GM23338 (cell line): ENCODE results near the gene PJA2. TPM values are rescaled to one million over a fixed set of nuclear protein-coding genes. Genes with fewer than 3 reads are reported as not detected.

ENCODE experiments used
- ATAC-seq: fragments of 200-7000 bp; cut with Tn5 transposase; 3 replicates; pipeline ENCODE4 v1.9.1; 2020
- DNase-seq: peaks from one replicate; pipeline ENCODE4 v3.0.0-alpha.2; 2015; ENCODE audit warnings: low spot score
- H2AFZ ChIP-seq: fragments of 200-600 bp; sonication (generic); 2 replicates; pipeline ENCODE4 v1.8.0; 2016; ENCODE audit warnings: antibody characterized with exemption, mild to moderate bottlenecking, moderate library complexity
- H3F3A ChIP-seq: fragments of 200-600 bp; sonication (generic); replicated peaks from 2 replicates; pipeline ENCODE4 v1.8.0; 2017; ENCODE audit warnings: antibody characterized with exemption, mixed run types, low read depth
- H3K27ac ChIP-seq: fragments of 200-600 bp; sonication (generic); 2 replicates; pipeline ENCODE4 v1.6.1; 2016; ENCODE audit warnings: low read depth
- H3K27me3 ChIP-seq: fragments of 200-600 bp; sonication (generic); 2 replicates; pipeline ENCODE4 v1.8.0; 2016; ENCODE audit warnings: mild to moderate bottlenecking, mixed run types, moderate library complexity; ENCODE audit not compliant: insufficient read depth
- H3K36me3 ChIP-seq: fragments of 200-600 bp; sonication (generic); 2 replicates; pipeline ENCODE4 v1.8.0; 2016; ENCODE audit warnings: mild to moderate bottlenecking; ENCODE audit not compliant: insufficient read depth
- H3K4me1 ChIP-seq: fragments of 200-600 bp; sonication (generic); 2 replicates; pipeline ENCODE4 v1.8.0; 2016; ENCODE audit warnings: mild to moderate bottlenecking, moderate library complexity; ENCODE audit not compliant: insufficient read depth
- H3K4me2 ChIP-seq: fragments of 200-600 bp; sonication (generic); 2 replicates; pipeline ENCODE4 v1.7.1; 2017; ENCODE audit warnings: mixed run types
- H3K4me3 ChIP-seq: fragments of 200-600 bp; sonication (generic); 2 replicates; pipeline ENCODE4 v1.6.1; 2016; ENCODE audit warnings: mixed run types
- H3K79me2 ChIP-seq: fragments of 200-600 bp; sonication (generic); replicated peaks from 2 replicates; pipeline ENCODE4 v1.8.0; 2017; ENCODE audit warnings: mild to moderate bottlenecking; ENCODE audit not compliant: insufficient read depth
- H3K9me2 ChIP-seq: fragments of 200-600 bp; sonication (generic); 2 replicates; pipeline ENCODE4 v1.8.0; 2017; ENCODE audit not compliant: insufficient read depth
- H4K20me1 ChIP-seq: fragments of 200-600 bp; sonication (generic); replicated peaks from 2 replicates; pipeline ENCODE4 v1.8.0; 2017; ENCODE audit warnings: mild to moderate bottlenecking; ENCODE audit not compliant: insufficient read depth
- H3K27ac Mint-ChIP-seq: 2 replicates; pipeline ENCODE4 v1.8.0; 2020; ENCODE audit warnings: inconsistent platforms, mild to moderate bottlenecking, moderate library complexity, mixed read lengths
- H3K27me3 Mint-ChIP-seq: 3 replicates; pipeline ENCODE4 v1.8.0; 2022; ENCODE audit warnings: low read depth, mild to moderate bottlenecking, moderate library complexity, mixed read lengths, inconsistent platforms; ENCODE audit not compliant: insufficient read depth, poor library complexity
- H3K36me3 Mint-ChIP-seq: 3 replicates; pipeline ENCODE4 v1.8.0; 2021; ENCODE audit warnings: low read depth, mild to moderate bottlenecking, inconsistent platforms, moderate library complexity, mixed read lengths
- H3K4me1 Mint-ChIP-seq: 3 replicates; pipeline ENCODE4 v1.8.0; 2020; ENCODE audit warnings: mild to moderate bottlenecking, inconsistent platforms, mixed read lengths
- H3K4me3 Mint-ChIP-seq: 3 replicates; pipeline ENCODE4 v1.8.0; 2021; ENCODE audit warnings: moderate library complexity, mild to moderate bottlenecking, inconsistent platforms, mixed read lengths
- H3K9me3 Mint-ChIP-seq: 3 replicates; pipeline ENCODE4 v1.8.0; 2020; ENCODE audit warnings: moderate library complexity, mild to moderate bottlenecking, inconsistent platforms, mixed read lengths
- CREB1 ChIP-seq: fragments of 250-450 bp; sonication (Bioruptor Pico); IDR thresholded peaks from 2 replicates; pipeline ENCODE4 v1.5.0; 2020; ENCODE audit warnings: low read depth, mild to moderate bottlenecking, moderate library complexity
- EZH2 ChIP-seq: fragments of 200-600 bp; sonication (generic); IDR thresholded peaks from one replicate; pipeline ENCODE4 v1.8.0; 2017; ENCODE audit warnings: antibody characterized with exemption, mild to moderate bottlenecking, low read depth; ENCODE audit not compliant: unreplicated experiment
- EZH2phosphoT487 ChIP-seq: fragments of 200-600 bp; sonication (generic); IDR thresholded peaks from one replicate; pipeline ENCODE4 v1.8.1; 2018; ENCODE audit warnings: antibody characterized with exemption; ENCODE audit not compliant: unreplicated experiment
- JUNB ChIP-seq: IDR thresholded peaks from one replicate; pipeline ENCODE4 v1.6.1; 2016; ENCODE audit warnings: antibody characterized with exemption; ENCODE audit not compliant: unreplicated experiment
- NANOG ChIP-seq: IDR thresholded peaks from 2 replicates; pipeline ENCODE4 v1.6.1; 2016; ENCODE audit warnings: antibody characterized with exemption, borderline replicate concordance
- POLR2AphosphoS5 ChIP-seq: IDR thresholded peaks from 2 replicates; pipeline ENCODE4 v1.6.1; 2016; ENCODE audit warnings: antibody characterized with exemption, low read depth
- STAT1 ChIP-seq: IDR thresholded peaks from one replicate; pipeline ENCODE4 v1.6.1; 2016; ENCODE audit warnings: antibody characterized with exemption; ENCODE audit not compliant: unreplicated experiment
- ZNF114 ChIP-seq: fragments of 250-450 bp; sonication (Bioruptor Pico); IDR thresholded peaks from 2 replicates; pipeline ENCODE4 v1.5.0; 2020; ENCODE audit warnings: mild to moderate bottlenecking, moderate library complexity
- ZNF331 ChIP-seq: fragments of 250-450 bp; sonication (Bioruptor Pico); IDR thresholded peaks from 2 replicates; pipeline ENCODE4 v1.5.0; 2020; ENCODE audit warnings: low read depth, mild to moderate bottlenecking, moderate library complexity
- ZNF462 ChIP-seq: fragments of 250-450 bp; sonication (Bioruptor Pico); IDR thresholded peaks from 2 replicates; pipeline ENCODE4 v1.5.0; 2020; ENCODE audit warnings: mild to moderate bottlenecking, moderate library complexity
- polyA plus RNA-seq: library from polyadenylated mRNA; unstranded; fragments of >200 nt; fragmentation: Nextera tagmentation; extraction: Ambion mirVana; gene quantifications from 2 replicates; pipeline ENCODE4 v1.2.1, GENCODE V29; 2016
- total RNA-seq: library from RNA; depleted of rRNA; stranded (reverse); fragments of >200 nt; shearing (Covaris generic); gene quantifications from 2 replicates; pipeline ENCODE4 v1.2.3, GENCODE V29; 2014
- TF ChIP-seq, protein P1 (sequence below): IDR thresholded peaks from one replicate; pipeline ENCODE4 v1.6.1; 2018; ENCODE audit warnings: antibody characterized with exemption; ENCODE audit not compliant: unreplicated experiment
- TF ChIP-seq, protein P2 (sequence below): IDR thresholded peaks from 2 replicates; pipeline ENCODE4 v1.6.1; 2016; ENCODE audit warnings: antibody characterized with exemption
- TF ChIP-seq, protein P3 (sequence below), 2 experiments: fragments of 200-600 bp in 1 of 2; sonication (generic) in 1 of 2; conservative IDR thresholded peaks; 2 replicates each; pipeline versions ENCODE4 v1.5.1 to v1.6.1; 2016 to 2017; ENCODE audit warnings: antibody characterized with exemption in 2 of 2, low read depth in 2 of 2, mild to moderate bottlenecking in 2 of 2, moderate library complexity in 1 of 2

The PJA2 gene
- total and polyA plus RNA-seq, 2 experiments from 2014 or later, result 31.5 to 65.3 TPM

DNA sequence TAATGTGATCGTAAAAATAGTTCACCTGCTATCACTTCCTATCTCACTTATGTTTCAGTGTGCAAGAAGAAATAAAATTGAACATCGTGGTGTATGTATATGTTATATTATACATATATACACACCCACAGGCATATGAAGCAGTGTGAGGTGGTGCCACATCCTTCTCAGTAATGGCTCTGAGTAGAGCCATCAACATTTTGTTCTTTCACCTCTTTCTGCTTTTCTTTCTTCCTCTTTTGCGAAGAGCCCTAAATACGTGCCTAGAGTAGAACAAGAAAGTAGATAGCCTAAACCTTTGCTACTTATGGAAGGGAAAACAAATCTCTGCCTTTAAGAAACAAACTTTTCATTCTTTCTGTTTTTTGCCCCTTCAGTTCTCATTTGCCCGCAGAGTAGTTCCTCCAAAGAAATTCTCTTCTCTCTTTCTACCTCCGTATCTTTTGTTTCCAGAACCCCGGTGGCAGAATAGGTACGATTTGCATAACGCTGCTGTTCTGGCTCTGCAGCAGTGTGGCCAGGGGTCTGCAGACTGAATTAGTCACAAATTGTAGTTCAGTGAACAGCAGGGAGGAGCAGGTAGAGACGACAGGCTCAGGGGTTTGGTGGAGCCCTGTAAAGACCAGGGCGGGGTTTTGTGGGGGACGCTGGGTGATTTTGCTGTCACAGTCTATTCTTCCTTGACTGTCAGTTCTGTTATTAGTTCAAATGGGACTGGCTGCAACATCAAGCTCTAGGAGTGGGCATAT is 40.5 kb upstream of the PJA2 start:
- Mint-ChIP-seq H3K9me3 (peaks cover 21% of the 10 kb centered on the region), H3K4me3 (peak overlapping the region; percentile 8; the same call in 2 of the 3 replicates), H3K27me3 (no peaks in the 10 kb centered on the region), H3K27ac (no peak overlapping the region), H3K4me1 (peaks cover 13% of the 10 kb centered on the region; the same call in 2 of the 3 replicates), H3K36me3 (peaks cover 10% of the 10 kb centered on the region; the same call in 2 of the 3 replicates)
- H3K4me1 ChIP-seq, result peaks cover 5% of the 10 kb centered on the region; the same call in 1 of the 2 replicates
- H3F3A ChIP-seq, result no peaks in the 10 kb centered on the region
- no peaks in the 10 kb centered on the region for H3K36me3 ChIP-seq
- H3K9me2 ChIP-seq, result peaks cover 6% of the 10 kb centered on the region
- H3K27ac ChIP-seq, result no peak overlapping the region
- H2AFZ ChIP-seq, result peak overlapping the region; percentile 90
- ATAC-seq, result peak; percentile 95
- peak overlapping the region; percentile 55; the same call in 1 of the 2 replicates for H3K4me2 ChIP-seq
- TF ChIP-seq EZH2phosphoT487 (no peak), CREB1 (CRISPR knock-in tag) (no peak), POLR2AphosphoS5 (no peak), NANOG (no peak), ZNF331 (no peak), ZNF462 (CRISPR knock-in tag) (no peak), ZNF114 (CRISPR knock-in tag) (no peak), STAT1 (no peak), JUNB (no peak), EZH2 (no peak)
- TF ChIP-seq, protein P1, sequence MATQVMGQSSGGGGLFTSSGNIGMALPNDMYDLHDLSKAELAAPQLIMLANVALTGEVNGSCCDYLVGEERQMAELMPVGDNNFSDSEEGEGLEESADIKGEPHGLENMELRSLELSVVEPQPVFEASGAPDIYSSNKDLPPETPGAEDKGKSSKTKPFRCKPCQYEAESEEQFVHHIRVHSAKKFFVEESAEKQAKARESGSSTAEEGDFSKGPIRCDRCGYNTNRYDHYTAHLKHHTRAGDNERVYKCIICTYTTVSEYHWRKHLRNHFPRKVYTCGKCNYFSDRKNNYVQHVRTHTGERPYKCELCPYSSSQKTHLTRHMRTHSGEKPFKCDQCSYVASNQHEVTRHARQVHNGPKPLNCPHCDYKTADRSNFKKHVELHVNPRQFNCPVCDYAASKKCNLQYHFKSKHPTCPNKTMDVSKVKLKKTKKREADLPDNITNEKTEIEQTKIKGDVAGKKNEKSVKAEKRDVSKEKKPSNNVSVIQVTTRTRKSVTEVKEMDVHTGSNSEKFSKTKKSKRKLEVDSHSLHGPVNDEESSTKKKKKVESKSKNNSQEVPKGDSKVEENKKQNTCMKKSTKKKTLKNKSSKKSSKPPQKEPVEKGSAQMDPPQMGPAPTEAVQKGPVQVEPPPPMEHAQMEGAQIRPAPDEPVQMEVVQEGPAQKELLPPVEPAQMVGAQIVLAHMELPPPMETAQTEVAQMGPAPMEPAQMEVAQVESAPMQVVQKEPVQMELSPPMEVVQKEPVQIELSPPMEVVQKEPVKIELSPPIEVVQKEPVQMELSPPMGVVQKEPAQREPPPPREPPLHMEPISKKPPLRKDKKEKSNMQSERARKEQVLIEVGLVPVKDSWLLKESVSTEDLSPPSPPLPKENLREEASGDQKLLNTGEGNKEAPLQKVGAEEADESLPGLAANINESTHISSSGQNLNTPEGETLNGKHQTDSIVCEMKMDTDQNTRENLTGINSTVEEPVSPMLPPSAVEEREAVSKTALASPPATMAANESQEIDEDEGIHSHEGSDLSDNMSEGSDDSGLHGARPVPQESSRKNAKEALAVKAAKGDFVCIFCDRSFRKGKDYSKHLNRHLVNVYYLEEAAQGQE, result no peak
- TF ChIP-seq, protein P2, sequence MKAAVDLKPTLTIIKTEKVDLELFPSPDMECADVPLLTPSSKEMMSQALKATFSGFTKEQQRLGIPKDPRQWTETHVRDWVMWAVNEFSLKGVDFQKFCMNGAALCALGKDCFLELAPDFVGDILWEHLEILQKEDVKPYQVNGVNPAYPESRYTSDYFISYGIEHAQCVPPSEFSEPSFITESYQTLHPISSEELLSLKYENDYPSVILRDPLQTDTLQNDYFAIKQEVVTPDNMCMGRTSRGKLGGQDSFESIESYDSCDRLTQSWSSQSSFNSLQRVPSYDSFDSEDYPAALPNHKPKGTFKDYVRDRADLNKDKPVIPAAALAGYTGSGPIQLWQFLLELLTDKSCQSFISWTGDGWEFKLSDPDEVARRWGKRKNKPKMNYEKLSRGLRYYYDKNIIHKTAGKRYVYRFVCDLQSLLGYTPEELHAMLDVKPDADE, result no peak
- TF ChIP-seq, protein P3, sequence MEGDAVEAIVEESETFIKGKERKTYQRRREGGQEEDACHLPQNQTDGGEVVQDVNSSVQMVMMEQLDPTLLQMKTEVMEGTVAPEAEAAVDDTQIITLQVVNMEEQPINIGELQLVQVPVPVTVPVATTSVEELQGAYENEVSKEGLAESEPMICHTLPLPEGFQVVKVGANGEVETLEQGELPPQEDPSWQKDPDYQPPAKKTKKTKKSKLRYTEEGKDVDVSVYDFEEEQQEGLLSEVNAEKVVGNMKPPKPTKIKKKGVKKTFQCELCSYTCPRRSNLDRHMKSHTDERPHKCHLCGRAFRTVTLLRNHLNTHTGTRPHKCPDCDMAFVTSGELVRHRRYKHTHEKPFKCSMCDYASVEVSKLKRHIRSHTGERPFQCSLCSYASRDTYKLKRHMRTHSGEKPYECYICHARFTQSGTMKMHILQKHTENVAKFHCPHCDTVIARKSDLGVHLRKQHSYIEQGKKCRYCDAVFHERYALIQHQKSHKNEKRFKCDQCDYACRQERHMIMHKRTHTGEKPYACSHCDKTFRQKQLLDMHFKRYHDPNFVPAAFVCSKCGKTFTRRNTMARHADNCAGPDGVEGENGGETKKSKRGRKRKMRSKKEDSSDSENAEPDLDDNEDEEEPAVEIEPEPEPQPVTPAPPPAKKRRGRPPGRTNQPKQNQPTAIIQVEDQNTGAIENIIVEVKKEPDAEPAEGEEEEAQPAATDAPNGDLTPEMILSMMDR (conservative IDR thresholded peaks at IDR 0.05; ENCODE audit: low read depth in 2 of 2), result no peak
- H3K79me2 ChIP-seq, result no peaks in the 10 kb centered on the region
- no peaks in the 10 kb centered on the region for H3K27me3 ChIP-seq
- H3K4me3 ChIP-seq, result no peak overlapping the region
- no peaks in the 10 kb centered on the region for H4K20me1 ChIP-seq
- peak; percentile 37 for DNase-seq
